Measurements from ENCODE around the gene ERC1.

Gene ERC1

DNA sequence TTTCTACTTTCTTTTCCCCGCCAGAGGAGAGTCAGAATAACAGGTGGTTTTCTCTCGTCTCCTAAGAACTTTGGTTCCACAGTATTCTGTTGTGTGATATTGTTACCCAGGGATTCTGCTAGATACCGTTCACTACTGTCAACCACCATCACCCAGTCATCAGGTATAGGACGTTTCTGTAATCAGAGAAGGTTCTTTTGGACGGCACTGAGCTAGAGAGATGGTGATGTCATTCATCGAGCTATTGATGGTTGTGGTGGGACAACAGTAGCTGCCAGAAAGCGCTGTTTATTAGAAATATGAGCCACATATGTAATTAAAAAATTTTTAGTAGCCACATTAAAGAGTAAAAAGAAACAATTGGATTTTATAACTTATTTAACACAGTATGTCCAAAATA, 17.0 kb downstream of the ERC1 start (continued):
- no peak for TF ChIP-seq PRDM2 (tag by site-specific recombination; IDR thresholded peaks at IDR 0.05; ENCODE audit: borderline replicate concordance)

- ChIA-PET POLR2A (no interaction called here), CTCF (interaction anchor here (0.6 to 0.7 kb wide), 3 partner anchors 62 to 465 kb away, joined by 3 to 5 read pairs (median 3); partner anchors contain the start of gene RAD52)
- H3K27ac ChIP-seq (ENCODE audit: extremely low read depth, low read depth, low read length): no peak overlapping the region
- no peak for TF ChIP-seq ZBTB21 (tag by site-specific recombination; IDR thresholded peaks at IDR 0.05)
- no peak for TF ChIP-seq TCF7L2 (IDR thresholded peaks at IDR 0.05; ENCODE audit: borderline replicate concordance, low read depth, low read length)
- no peak for TF ChIP-seq OVOL3 (tag by site-specific recombination; IDR thresholded peaks at IDR 0.05)
- no peak for TF ChIP-seq KLF9 (tag by site-specific recombination; IDR thresholded peaks at IDR 0.05; ENCODE audit: low read depth)
- H3K4me1 ChIP-seq (ENCODE audit: control insufficient read depth, insufficient read depth, low read length): peaks cover 7% of the 10 kb centered on the region
- H3K36me3 ChIP-seq (ENCODE audit: control insufficient read depth in 2 of 2, insufficient read depth in 1 of 2, low read length in 2 of 2): no peaks in the 10 kb centered on the region; a peak in 1 of 3 replicates
- H3K9me3 ChIP-seq (ENCODE audit: control insufficient read depth, insufficient read depth, low read depth, low read length): no peaks in the 10 kb centered on the region
- no peak overlapping the region for H3K4me3 ChIP-seq (ENCODE audit: low read depth, low read length)
These were observed 20.1 kb downstream of the ERC1 start for GRCh38 chr12:1011091-1011490.

DNA sequence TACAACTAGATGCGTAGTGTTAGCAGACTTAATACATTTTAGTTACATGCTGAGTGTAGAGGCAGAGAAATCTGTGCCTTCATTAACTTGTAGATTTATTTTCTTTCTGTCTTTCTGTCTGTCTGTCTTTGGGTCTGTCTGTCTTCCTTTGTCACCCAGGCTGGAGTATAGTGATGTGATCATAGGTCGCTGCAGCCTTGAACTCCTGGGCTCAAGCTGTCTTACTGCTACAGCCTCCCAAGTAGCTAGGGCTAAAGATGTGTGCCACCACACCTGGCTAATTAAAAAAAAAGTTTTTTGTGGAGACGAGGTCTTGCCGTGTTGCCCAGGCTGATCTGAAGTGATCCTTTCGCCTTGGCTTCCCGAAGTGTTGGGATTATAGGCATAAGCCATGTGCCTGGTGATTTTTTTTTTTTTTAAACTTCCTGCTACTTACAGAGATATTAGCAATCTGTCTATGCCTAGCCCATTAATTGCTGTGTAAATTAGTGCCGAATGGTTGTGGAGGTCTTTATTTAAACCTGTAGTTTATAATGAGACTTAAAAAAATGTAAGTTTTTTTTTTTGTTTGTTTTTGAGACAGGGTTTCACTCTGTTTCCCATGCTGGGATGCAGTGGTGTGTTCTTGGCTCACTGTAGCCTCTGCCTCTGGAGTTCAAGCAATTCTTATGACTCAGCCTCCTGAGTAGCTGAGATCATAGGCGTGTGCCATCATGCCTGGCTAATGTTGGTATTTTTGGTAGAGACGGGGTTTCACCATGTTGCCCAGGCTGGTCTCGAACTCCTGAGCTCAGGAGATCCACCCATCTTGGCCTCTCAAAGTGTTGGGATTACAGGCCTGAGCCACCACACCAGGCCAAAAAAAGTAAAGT, 22.8 kb downstream of the ERC1 start:
- POLR2A ChIA-PET: no interaction called here
- Histone ChIP-seq H3K9me3 (ENCODE audit: control insufficient read depth, insufficient read depth, low read depth, low read length) (no peaks in the 10 kb centered on the region), H3K4me1 (ENCODE audit: control insufficient read depth, insufficient read depth, low read length) (peaks cover 5% of the 10 kb centered on the region), H3K4me3 (ENCODE audit: low read depth, low read length) (no peak overlapping the region), H3K27ac (ENCODE audit: extremely low read depth, low read depth, low read length) (peak overlapping the region; percentile 45; the same call in 1 of the 2 replicates), H3K36me3 (ENCODE audit: control insufficient read depth in 2 of 2, insufficient read depth in 1 of 2, low read length in 2 of 2) (no peaks in the 10 kb centered on the region; a peak in 1 of 3 replicates)
- CTCF ChIA-PET: interaction anchor here (0.6 kb wide), 1 partner anchor 773 kb away, joined by 3 read pairs; no protein-coding TSS in a partner anchor
- no peak for TF ChIP-seq ZNF529 (tag by site-specific recombination; IDR thresholded peaks at IDR 0.05; ENCODE audit: insufficient replicate concordance)
- TF ChIP-seq GLIS1 (tag by site-specific recombination; IDR thresholded peaks at IDR 0.05): no peak
- TF ChIP-seq SP7 (tag by site-specific recombination; IDR thresholded peaks at IDR 0.05): peak; percentile 74
- no peak for TF ChIP-seq ZNF248 (tag by site-specific recombination; IDR thresholded peaks at IDR 0.05)
- no peak for TF ChIP-seq ZNF426 (tag by site-specific recombination; IDR thresholded peaks at IDR 0.05)
- no peak for TF ChIP-seq ZFP41 (tag by site-specific recombination; IDR thresholded peaks at IDR 0.05; ENCODE audit: borderline replicate concordance)
- TF ChIP-seq ZNF629 (tag by site-specific recombination; IDR thresholded peaks at IDR 0.05): peak; percentile 75
- TF ChIP-seq IKZF3 (tag by site-specific recombination; IDR thresholded peaks at IDR 0.05): peak; percentile 32; the same call in 1 of the 2 replicates
- TF ChIP-seq ZEB2 (tag by site-specific recombination; IDR thresholded peaks at IDR 0.05): peak; percentile 80
- TF ChIP-seq ZNF394 (tag by site-specific recombination; IDR thresholded peaks at IDR 0.05; ENCODE audit: borderline replicate concordance): peak; percentile 63; the same call in 1 of the 2 replicates
- TF ChIP-seq, protein P1, sequence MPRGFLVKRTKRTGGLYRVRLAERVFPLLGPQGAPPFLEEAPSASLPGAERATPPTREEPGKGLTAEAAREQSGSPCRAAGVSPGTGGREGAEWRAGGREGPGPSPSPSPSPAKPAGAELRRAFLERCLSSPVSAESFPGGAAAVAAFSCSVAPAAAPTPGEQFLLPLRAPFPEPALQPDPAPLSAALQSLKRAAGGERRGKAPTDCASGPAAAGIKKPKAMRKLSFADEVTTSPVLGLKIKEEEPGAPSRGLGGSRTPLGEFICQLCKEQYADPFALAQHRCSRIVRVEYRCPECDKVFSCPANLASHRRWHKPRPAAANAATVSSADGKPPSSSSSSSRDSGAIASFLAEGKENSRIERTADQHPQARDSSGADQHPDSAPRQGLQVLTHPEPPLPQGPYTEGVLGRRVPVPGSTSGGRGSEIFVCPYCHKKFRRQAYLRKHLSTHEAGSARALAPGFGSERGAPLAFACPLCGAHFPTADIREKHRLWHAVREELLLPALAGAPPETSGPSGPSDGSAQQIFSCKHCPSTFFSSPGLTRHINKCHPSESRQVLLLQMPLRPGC (tag by site-specific recombination; IDR thresholded peaks at IDR 0.05): 0 out of 2 replicates have a peak, but pooled peaks have one; percentile 30
- TF ChIP-seq ZBTB44 (tag by site-specific recombination; IDR thresholded peaks at IDR 0.05): no peak
- TF ChIP-seq PATZ1 (tag by site-specific recombination; IDR thresholded peaks at IDR 0.05): 0 out of 2 replicates have a peak, but pooled peaks have one; percentile 28
- TF ChIP-seq MEIS1 (CRISPR knock-in tag; IDR thresholded peaks at IDR 0.05; ENCODE audit: borderline replicate concordance): no peak
- peak; percentile 44; the same call in 1 of the 2 replicates for TF ChIP-seq ZBTB17 (tag by site-specific recombination; IDR thresholded peaks at IDR 0.05)
